Adipocyte (in vitro differentiated cells): ENCODE results near the gene NAT9.
A peak's percentile ranks its signal among the peaks of the same experiment; 100 is the strongest.

Experiments
- DNase-seq: peaks from one replicate; pipeline ENCODE4 v3.0.0-alpha.2; 2015; ENCODE audit warnings: low read depth
- H3K27me3 ChIP-seq: replicated peaks from 2 replicates; pipeline ENCODE4 v1.7.0; 2013; ENCODE audit warnings: mild to moderate bottlenecking, low read length, moderate library complexity; ENCODE audit not compliant: control insufficient read depth, insufficient read depth
- H3K36me3 ChIP-seq: 2 replicates; pipeline ENCODE4 v1.7.0; 2013; ENCODE audit warnings: low read length, mild to moderate bottlenecking, moderate library complexity; ENCODE audit not compliant: control insufficient read depth, insufficient read depth, severe bottlenecking
- H3K4me1 ChIP-seq: 2 replicates; pipeline ENCODE4 v1.7.0; 2013; ENCODE audit warnings: mild to moderate bottlenecking, low read length, moderate library complexity; ENCODE audit not compliant: control insufficient read depth, insufficient read depth
- H3K4me3 ChIP-seq: 2 replicates; pipeline ENCODE4 v1.7.0; 2013; ENCODE audit warnings: mild to moderate bottlenecking, low read length, moderate library complexity
- H3K9ac ChIP-seq: 2 replicates; pipeline ENCODE4 v1.7.0; 2013; ENCODE audit warnings: mild to moderate bottlenecking, low read length, moderate library complexity
- H3K9me3 ChIP-seq: 2 replicates; pipeline ENCODE4 v1.7.0; 2013; ENCODE audit warnings: mild to moderate bottlenecking, low read length, moderate library complexity; ENCODE audit not compliant: control insufficient read depth

NAT9 gene

GRCh38 chr17:74740641-74741387, 35.3 kb downstream of the NAT9 start:
- no peak for DNase-seq
- no peak overlapping the region for H3K4me3 ChIP-seq
- H3K27me3 ChIP-seq = peaks cover 78% of the 10 kb centered on the region
- H3K4me1 ChIP-seq = peaks cover 11% of the 10 kb centered on the region
- H3K36me3 ChIP-seq = no peaks in the 10 kb centered on the region
- no peak overlapping the region for H3K9ac ChIP-seq
- no peaks in the 10 kb centered on the region for H3K9me3 ChIP-seq

- Histone ChIP-seq H3K4me1 (peaks cover 11% of the 10 kb centered on the region), H3K27me3 (peaks cover 84% of the 10 kb centered on the region), H3K4me3 (no peak overlapping the region), H3K36me3 (no peaks in the 10 kb centered on the region), H3K9ac (no peak overlapping the region), H3K9me3 (no peaks in the 10 kb centered on the region)
- no peak for DNase-seq
Observed at GRCh38 chr17:74740173-74740572, 36.0 kb downstream of the NAT9 start.

GRCh38 chr17:74739227-74739831, 36.8 kb downstream of the NAT9 start:
- no peak for DNase-seq
- H3K27me3 ChIP-seq = peaks cover 89% of the 10 kb centered on the region
- no peaks in the 10 kb centered on the region for H3K9me3 ChIP-seq
- no peaks in the 10 kb centered on the region for H3K36me3 ChIP-seq
- H3K4me1 ChIP-seq = peaks cover 11% of the 10 kb centered on the region
- H3K9ac ChIP-seq = no peak overlapping the region
- no peak overlapping the region for H3K4me3 ChIP-seq

GRCh38 chr17:74738051-74738996, 37.8 kb downstream of the NAT9 start:
- Histone ChIP-seq H3K9ac (no peak overlapping the region), H3K9me3 (no peaks in the 10 kb centered on the region), H3K36me3 (no peaks in the 10 kb centered on the region), H3K4me1 (peaks cover 11% of the 10 kb centered on the region), H3K27me3 (peaks cover 89% of the 10 kb centered on the region), H3K4me3 (no peak overlapping the region)
- DNase-seq = no peak

- H3K4me3 ChIP-seq = no peak overlapping the region
- H3K9me3 ChIP-seq = no peaks in the 10 kb centered on the region
- DNase-seq = peak; percentile 35
- H3K4me1 ChIP-seq = peaks cover 11% of the 10 kb centered on the region
- H3K36me3 ChIP-seq = no peaks in the 10 kb centered on the region
- no peak overlapping the region for H3K9ac ChIP-seq
- peaks cover 89% of the 10 kb centered on the region for H3K27me3 ChIP-seq
Observed at GRCh38 chr17:74737299-74738050, 38.7 kb downstream of the NAT9 start.

- peak; percentile 34 for DNase-seq
- Histone ChIP-seq H3K4me3 (peak within 1 kb of the TSS; percentile 66), H3K27me3 (peaks cover 87% of the 10 kb centered on the region)
Observed at GRCh38 chr17:74736513-74737298, 39.4 kb downstream of the NAT9 start, which contains the start of gene RAB37. Gene RAB37 (plus strand): TSS chr17:74737256. CDS start chr17:74737273, 17 bp downstream.

GRCh38 chr17:74734256-74734655, 41.9 kb downstream of the NAT9 start:
- Histone ChIP-seq H3K4me3 (no peak overlapping the region), H3K9ac (no peak overlapping the region), H3K9me3 (no peaks in the 10 kb centered on the region), H3K27me3 (peaks cover 84% of the 10 kb centered on the region), H3K36me3 (no peaks in the 10 kb centered on the region), H3K4me1 (peaks cover 11% of the 10 kb centered on the region)
- no peak for DNase-seq

More at GRCh38 chr17:74736513-74737298, 39.4 kb downstream of the NAT9 start, which contains the start of gene RAB37:
- Histone ChIP-seq H3K9ac (no peak within 1 kb of the TSS), H3K36me3 (no peaks in the 10 kb centered on the region), H3K9me3 (no peaks in the 10 kb centered on the region), H3K4me1 (peaks cover 11% of the 10 kb centered on the region)

- DNase-seq = no peak
Observed at GRCh38 chr17:74733365-74734122, 42.6 kb downstream of the NAT9 start.

GRCh38 chr17:74732042-74732867, 43.9 kb downstream of the NAT9 start:
- Histone ChIP-seq H3K4me1 (peaks cover 9% of the 10 kb centered on the region), H3K4me3 (no peak overlapping the region), H3K27me3 (peaks cover 66% of the 10 kb centered on the region), H3K36me3 (no peaks in the 10 kb centered on the region), H3K9me3 (no peaks in the 10 kb centered on the region), H3K9ac (no peak overlapping the region)
- DNase-seq = no peak

More at GRCh38 chr17:74733365-74734122, 42.6 kb downstream of the NAT9 start:
- no peaks in the 10 kb centered on the region for H3K9me3 ChIP-seq
- peaks cover 11% of the 10 kb centered on the region for H3K4me1 ChIP-seq
- H3K9ac ChIP-seq = no peak overlapping the region
- H3K36me3 ChIP-seq = no peaks in the 10 kb centered on the region
- peaks cover 77% of the 10 kb centered on the region for H3K27me3 ChIP-seq
- no peak overlapping the region for H3K4me3 ChIP-seq
